Transverse colon (tissue), 4 donors: ENCODE measurements around the gene IMPG2. TPM values are rescaled to one million over a fixed set of nuclear protein-coding genes. Genes with fewer than 3 reads are reported as not detected.
"Not testable (repeated sequence)": the region's sequence is repeated elsewhere in the genome, so short reads cannot be mapped to it uniquely, and the experiment has no call there.

ENCODE experiments used
- DNase-seq: peaks from one replicate; pipeline ENCODE4 v3.0.0-alpha.2; 2019
- H3K27ac ChIP-seq, 4 donors: fragments of 200-600 bp; sonication (generic); 2 replicates each; pipeline ENCODE4 v1.5.1; 2016 to 2018; ENCODE audit warnings: inconsistent platforms in 4 of 4
- H3K27me3 ChIP-seq: fragments of 200-600 bp; sonication (generic); 2 replicates; pipeline ENCODE4 v1.5.1; 2017; ENCODE audit warnings: inconsistent platforms
- H3K36me3 ChIP-seq, 4 donors: fragments of 200-600 bp; sonication (generic); 2 replicates each; pipeline ENCODE4 v1.5.1; 2017 to 2019; ENCODE audit warnings: inconsistent platforms in 4 of 4
- H3K4me1 ChIP-seq, 4 donors: fragments of 200-600 bp; sonication (generic); 2 replicates each; pipeline ENCODE4 v1.5.1; 2017 to 2020; ENCODE audit warnings: inconsistent platforms in 4 of 4
- H3K4me3 ChIP-seq, 4 donors: fragments of 200-600 bp; sonication (generic); 1 replicate in 1 of 4; 2 replicates in 3 of 4; pipeline versions ENCODE4 v1.5.1 to v1.6.1; 2017 to 2019; ENCODE audit warnings: inconsistent platforms in 4 of 4
- H3K9me3 ChIP-seq, 2 donors: fragments of 200-600 bp; sonication (generic); 2 replicates each; pipeline ENCODE4 v1.5.1; 2017 to 2019; ENCODE audit warnings: inconsistent platforms in 2 of 2
- EP300 ChIP-seq: sonication (generic); formaldehyde crosslinking; IDR thresholded peaks from one replicate; pipeline ENCODE4 v1.6.1; 2017; ENCODE audit warnings: antibody characterized with exemption, low read depth
- POLR2A ChIP-seq: fragments of 450-650 bp; IDR thresholded peaks from one replicate; pipeline ENCODE4 v1.6.1; 2016; ENCODE audit warnings: antibody characterized with exemption, mild to moderate bottlenecking, moderate library complexity
- POLR2AphosphoS5 ChIP-seq, 3 donors: sonication (generic); formaldehyde crosslinking; IDR thresholded peaks; one replicate each; pipeline ENCODE4 v1.6.1; 2016; ENCODE audit warnings: antibody characterized with exemption in 3 of 3
- WGBS, 2 donors: methylation state at CpG; one replicate each; pipeline ENCODE4 v1.1.5; 2018; ENCODE audit warnings: low coverage in 1 of 2; 5-methylcytosine and 5-hydroxymethylcytosine counted together
- in situ Hi-C, 4 donors: fragments of 200-750 bp; cut with MboI; loops; one replicate each; pipeline versions ENCODE4 v1.15.0 to v1.15.1; 2017; ENCODE audit warnings: low sequenced_read_pairs in 3 of 4, low pct_ligation_motif_present in 1 of 4, low pct_unique_long_range_greater_than_20kb in 1 of 4
- intact Hi-C: fragments of 100-400 bp; cut with DNase I; formaldehyde crosslinking; loops from one replicate; pipeline ENCODE4 v1.15.1; 2023; ENCODE audit warnings: low total_unique reads
- total RNA-seq, 4 donors: library from RNA; depleted of rRNA; stranded (reverse); fragments of >200 nt; gene quantifications; one replicate each; pipeline ENCODE4 v1.1.0, GENCODE V29; 2016
- TF ChIP-seq, protein P1 (sequence below), 5 experiments: fragments of 200-600 bp in 3 of 5; fragments of 450-650 bp in 2 of 5; sonication (generic) in 3 of 5; IDR thresholded peaks; 1 replicate in 2 of 5; 2 replicates in 3 of 5; pipeline ENCODE4 v1.5.1; 2016 to 2017; ENCODE audit warnings: antibody characterized with exemption in 5 of 5, inconsistent platforms in 3 of 5, mild to moderate bottlenecking in 2 of 5, moderate library complexity in 1 of 5

IMPG2 gene
- total RNA-seq, 4 donors from 2014 or later: 0.14 to 0.37 (median 0.32) TPM; not detected in 1

DNA sequence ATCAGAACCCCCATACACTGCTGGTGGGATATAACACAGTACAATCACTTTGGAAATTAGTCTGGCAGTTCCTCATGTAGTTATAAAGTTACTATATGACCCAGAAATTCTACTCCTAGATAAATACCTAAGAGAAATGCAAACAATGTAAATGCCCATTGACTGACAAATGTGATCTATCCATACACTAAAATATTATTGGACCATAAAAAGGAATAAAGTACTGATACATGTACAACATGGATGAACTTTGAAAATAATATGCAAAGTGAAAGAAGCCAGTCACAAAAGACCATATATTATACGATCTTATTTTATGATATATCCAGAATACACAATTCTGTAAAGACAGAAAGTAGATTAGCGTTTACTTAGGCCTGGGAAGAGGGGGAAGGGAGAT lies 7.8 kb downstream of the IMPG2 start:
- Histone ChIP-seq H3K9me3 (peaks cover 6 to 8% of the 10 kb centered on the region in 2 donors), H3K4me1 (peaks cover 0 to 27% (median 19%) of the 10 kb centered on the region in 4 donors), H3K27me3 (no peaks in the 10 kb centered on the region), H3K36me3 (no peaks in the 10 kb centered on the region), H3K4me3 (no peak overlapping the region), H3K27ac (no peak overlapping the region)
- no peak for TF ChIP-seq POLR2A
- TF ChIP-seq POLR2AphosphoS5 (IDR thresholded peaks at IDR 0.05): no peak
- TF ChIP-seq, protein P1, sequence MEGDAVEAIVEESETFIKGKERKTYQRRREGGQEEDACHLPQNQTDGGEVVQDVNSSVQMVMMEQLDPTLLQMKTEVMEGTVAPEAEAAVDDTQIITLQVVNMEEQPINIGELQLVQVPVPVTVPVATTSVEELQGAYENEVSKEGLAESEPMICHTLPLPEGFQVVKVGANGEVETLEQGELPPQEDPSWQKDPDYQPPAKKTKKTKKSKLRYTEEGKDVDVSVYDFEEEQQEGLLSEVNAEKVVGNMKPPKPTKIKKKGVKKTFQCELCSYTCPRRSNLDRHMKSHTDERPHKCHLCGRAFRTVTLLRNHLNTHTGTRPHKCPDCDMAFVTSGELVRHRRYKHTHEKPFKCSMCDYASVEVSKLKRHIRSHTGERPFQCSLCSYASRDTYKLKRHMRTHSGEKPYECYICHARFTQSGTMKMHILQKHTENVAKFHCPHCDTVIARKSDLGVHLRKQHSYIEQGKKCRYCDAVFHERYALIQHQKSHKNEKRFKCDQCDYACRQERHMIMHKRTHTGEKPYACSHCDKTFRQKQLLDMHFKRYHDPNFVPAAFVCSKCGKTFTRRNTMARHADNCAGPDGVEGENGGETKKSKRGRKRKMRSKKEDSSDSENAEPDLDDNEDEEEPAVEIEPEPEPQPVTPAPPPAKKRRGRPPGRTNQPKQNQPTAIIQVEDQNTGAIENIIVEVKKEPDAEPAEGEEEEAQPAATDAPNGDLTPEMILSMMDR (IDR thresholded peaks at IDR 0.05): no peak
- no peak for TF ChIP-seq EP300
- DNase-seq: no peak
- WGBS, 2 donors: 56 to 57% methylated on average over 2 of the region's 2 CpGs
- in situ Hi-C loops: no loop called here
- intact Hi-C loops: no loop called here

DNA sequence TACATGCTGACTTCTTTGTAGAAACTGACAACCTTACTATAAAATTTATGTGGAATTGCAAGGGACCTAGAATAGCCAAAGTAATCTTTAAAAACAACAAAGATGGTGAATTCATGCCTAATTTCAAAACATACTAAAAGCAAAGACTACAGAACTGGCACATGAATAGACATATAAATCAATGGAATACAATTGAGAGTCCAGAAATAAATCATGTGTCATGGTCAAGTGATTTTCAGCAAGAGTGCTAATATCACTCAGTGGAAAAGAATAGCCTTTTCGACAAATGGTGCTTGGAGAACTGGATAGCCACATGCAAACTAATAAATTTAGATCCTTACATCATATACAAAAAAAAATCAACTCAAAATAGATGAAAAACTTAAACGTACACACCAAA lies 8.7 kb downstream of the IMPG2 start:
- H3K4me1 ChIP-seq: peaks cover 0 to 27% (median 19%) of the 10 kb centered on the region in 4 donors
- H3K36me3 ChIP-seq: no peaks in the 10 kb centered on the region
- intact Hi-C loops (no loop called here), in situ Hi-C loops (no loop called here)
- DNase-seq: no peak
- H3K9me3 ChIP-seq: peaks cover 6 to 8% of the 10 kb centered on the region in 2 donors
- no peak overlapping the region for H3K27ac ChIP-seq
- WGBS, 2 donors: 48 to 59% methylated on average over 2 of the region's 2 CpGs
- TF ChIP-seq EP300 (no peak), POLR2AphosphoS5 (IDR thresholded peaks at IDR 0.05) (no peak), POLR2A (no peak)
- TF ChIP-seq, protein P1 (IDR thresholded peaks at IDR 0.05): no peak
- H3K4me3 ChIP-seq: no peak overlapping the region
- H3K27me3 ChIP-seq: no peaks in the 10 kb centered on the region

DNA sequence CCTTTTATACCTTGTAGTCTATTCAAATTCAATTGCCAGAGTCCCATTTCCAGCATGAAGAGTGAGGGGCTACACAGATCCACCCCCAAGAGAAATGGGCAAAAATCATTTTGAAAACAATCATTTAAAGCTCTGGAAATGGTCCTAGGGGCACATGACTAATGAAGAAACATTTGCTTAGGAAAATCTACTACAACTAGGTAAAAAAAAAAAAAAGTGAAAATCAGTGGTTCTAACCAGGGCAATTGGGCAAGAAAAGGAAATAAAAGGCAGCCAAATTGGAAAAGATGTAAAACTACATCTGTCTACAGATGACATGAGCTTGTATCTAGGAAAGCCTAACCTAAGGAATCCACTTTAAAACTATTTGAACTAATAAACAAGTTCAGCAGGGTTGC lies 9.4 kb downstream of the IMPG2 start:
- Histone ChIP-seq H3K4me1 (peaks cover 0 to 27% (median 19%) of the 10 kb centered on the region in 4 donors), H3K36me3 (no peaks in the 10 kb centered on the region), H3K27ac (peak overlapping the region in 2 of 4 donors; percentile 23 to 31), H3K9me3 (peaks cover 6 to 8% of the 10 kb centered on the region in 2 donors), H3K27me3 (no peaks in the 10 kb centered on the region), H3K4me3 (no peak overlapping the region)
- no peak for DNase-seq
- TF ChIP-seq, protein P1 (IDR thresholded peaks at IDR 0.05): no peak
- TF ChIP-seq POLR2A: no peak
- TF ChIP-seq POLR2AphosphoS5 (IDR thresholded peaks at IDR 0.05): no peak
- TF ChIP-seq EP300: no peak
- intact Hi-C loops: no loop called here
- in situ Hi-C loops: no loop called here

DNA sequence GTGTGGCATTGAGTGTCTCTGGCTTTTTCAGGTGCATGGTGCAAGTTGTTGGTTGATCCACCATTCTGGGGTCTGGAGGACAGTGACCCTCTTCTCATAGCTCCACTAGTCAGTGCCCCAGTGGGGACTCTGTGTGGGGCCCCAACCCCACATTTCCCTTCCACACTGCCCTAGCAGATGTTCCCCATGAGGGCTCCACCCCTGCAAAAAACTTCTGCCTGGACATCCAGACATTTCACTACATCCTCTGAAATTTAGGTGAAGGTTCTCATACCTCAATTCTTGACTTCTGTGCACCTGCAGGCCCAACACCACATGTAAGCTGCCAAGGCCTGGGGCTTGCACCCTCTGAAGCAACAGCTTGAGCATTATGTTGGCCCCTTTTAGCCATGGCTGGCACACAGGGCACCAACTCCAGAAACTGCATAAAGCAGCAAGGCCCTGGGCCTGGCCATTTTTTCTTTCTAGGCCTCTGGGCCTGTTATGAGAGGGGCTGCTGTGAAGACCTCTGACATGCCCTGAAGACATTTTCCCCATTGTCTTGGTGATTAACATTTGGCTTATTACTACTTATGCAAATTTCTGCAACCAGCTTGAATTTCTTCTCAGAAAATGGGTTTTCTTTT lies 12.1 kb downstream of the IMPG2 start:
- in situ Hi-C loops, H3K27ac ChIP-seq, H3K36me3 ChIP-seq, intact Hi-C loops, DNase-seq, H3K4me3 ChIP-seq, H3K27me3 ChIP-seq, H3K9me3 ChIP-seq: not testable (repeated sequence)
- H3K4me1 ChIP-seq: peaks cover 0 to 26% (median 19%) of the 10 kb centered on the region in 4 donors

DNA sequence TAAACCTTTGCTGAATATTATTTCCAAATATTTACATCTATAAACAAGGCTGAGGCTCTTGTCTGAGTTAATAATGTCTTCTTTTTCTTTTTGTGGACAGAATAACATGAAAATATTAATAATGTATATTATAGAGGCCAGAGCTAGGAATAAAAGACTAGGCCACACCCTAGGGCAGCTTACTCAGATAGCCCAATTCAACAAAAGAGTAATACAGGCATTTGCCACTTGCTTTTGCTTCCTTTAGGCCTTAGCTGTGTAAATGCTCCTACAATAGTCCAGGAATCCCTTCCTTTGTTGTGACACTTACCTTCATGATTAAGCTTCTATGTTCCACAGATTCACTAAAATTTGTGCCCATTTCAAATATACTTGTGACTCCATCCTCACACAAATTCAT lies 16.5 kb downstream of the IMPG2 start:
- Histone ChIP-seq H3K4me3 (no peak overlapping the region), H3K9me3 (peaks cover 6 to 8% of the 10 kb centered on the region in 2 donors), H3K27ac (no peak overlapping the region), H3K36me3 (no peaks in the 10 kb centered on the region), H3K27me3 (no peaks in the 10 kb centered on the region), H3K4me1 (peaks cover 0 to 3% (median 0%) of the 10 kb centered on the region in 4 donors)
- intact Hi-C loops (no loop called here), in situ Hi-C loops (no loop called here)
- TF ChIP-seq POLR2AphosphoS5 (IDR thresholded peaks at IDR 0.05) (no peak), POLR2A (no peak), EP300 (no peak)
- TF ChIP-seq, protein P1 (IDR thresholded peaks at IDR 0.05): no peak
- DNase-seq: no peak
